ENCODE measurements around the gene CBFB. TPM values are rescaled to one million over a fixed set of nuclear protein-coding genes. Genes with fewer than 3 reads are reported as not detected.

The CBFB gene
- total RNA-seq, 1 experiment from 2014 or later, result 76.3 TPM

- no peaks in the 10 kb centered on the region for H3K27me3 ChIP-seq (ENCODE audit: insufficient read depth, low read length)
- no peaks in the 10 kb centered on the region for H3K79me1 ChIP-seq (ENCODE audit: insufficient read depth, low read depth, low read length, poor library complexity, severe bottlenecking)
- no peaks in the 10 kb centered on the region for H3K4me1 ChIP-seq (ENCODE audit: insufficient read depth, low read length)
- no peak overlapping the region for H2BK120ac ChIP-seq (ENCODE audit: low read depth, low read length, poor library complexity, severe bottlenecking)
- H2BK20ac ChIP-seq (ENCODE audit: low read depth, low read length, poor library complexity, severe bottlenecking), result no peak overlapping the region
- H3K18ac ChIP-seq (ENCODE audit: insufficient read length, low read depth, low read length), result no peak overlapping the region
- TF ChIP-seq, protein P1, sequence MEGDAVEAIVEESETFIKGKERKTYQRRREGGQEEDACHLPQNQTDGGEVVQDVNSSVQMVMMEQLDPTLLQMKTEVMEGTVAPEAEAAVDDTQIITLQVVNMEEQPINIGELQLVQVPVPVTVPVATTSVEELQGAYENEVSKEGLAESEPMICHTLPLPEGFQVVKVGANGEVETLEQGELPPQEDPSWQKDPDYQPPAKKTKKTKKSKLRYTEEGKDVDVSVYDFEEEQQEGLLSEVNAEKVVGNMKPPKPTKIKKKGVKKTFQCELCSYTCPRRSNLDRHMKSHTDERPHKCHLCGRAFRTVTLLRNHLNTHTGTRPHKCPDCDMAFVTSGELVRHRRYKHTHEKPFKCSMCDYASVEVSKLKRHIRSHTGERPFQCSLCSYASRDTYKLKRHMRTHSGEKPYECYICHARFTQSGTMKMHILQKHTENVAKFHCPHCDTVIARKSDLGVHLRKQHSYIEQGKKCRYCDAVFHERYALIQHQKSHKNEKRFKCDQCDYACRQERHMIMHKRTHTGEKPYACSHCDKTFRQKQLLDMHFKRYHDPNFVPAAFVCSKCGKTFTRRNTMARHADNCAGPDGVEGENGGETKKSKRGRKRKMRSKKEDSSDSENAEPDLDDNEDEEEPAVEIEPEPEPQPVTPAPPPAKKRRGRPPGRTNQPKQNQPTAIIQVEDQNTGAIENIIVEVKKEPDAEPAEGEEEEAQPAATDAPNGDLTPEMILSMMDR (conservative IDR thresholded peaks at IDR 0.05), result no peak
- H3K56ac ChIP-seq (ENCODE audit: insufficient read length, low read depth, low read length), result no peak overlapping the region
- no peaks in the 10 kb centered on the region for H4K20me1 ChIP-seq (ENCODE audit: control insufficient read depth, insufficient read depth, insufficient read length)
- H3K4me2 ChIP-seq (ENCODE audit: insufficient read depth, insufficient read length, low read length), result no peak overlapping the region
- H4K5ac ChIP-seq (ENCODE audit: insufficient read length, low read depth, low read length), result no peak overlapping the region
- Mint-ChIP-seq H3K9me3 (no peaks in the 10 kb centered on the region), H3K4me3 (no peak overlapping the region), H3K27me3 (ENCODE audit: low read depth) (peaks cover 9% of the 10 kb centered on the region), H3K36me3 (ENCODE audit: insufficient read depth in 1 of 3, low read depth in 3 of 3) (no peaks in the 10 kb centered on the region), H3K4me1 (no peaks in the 10 kb centered on the region), H3K27ac (no peak overlapping the region)
- H4K8ac ChIP-seq (replicated peaks; ENCODE audit: insufficient read length, low read depth, low read length), result no peak overlapping the region
- WGBS (ENCODE audit: extremely low coverage, insufficient read length, low lambda C conversion rate), result no CpG with 5 or more reads among the region's 9 CpGs
- H3K79me2 ChIP-seq (ENCODE audit: insufficient read depth, low read length), result no peaks in the 10 kb centered on the region
- H4K91ac ChIP-seq (ENCODE audit: insufficient read length, low read depth, low read length), result no peak overlapping the region
- no peak overlapping the region for H3K4ac ChIP-seq (ENCODE audit: low read depth, low read length)
- no peak overlapping the region for H3K14ac ChIP-seq (ENCODE audit: insufficient read depth, low read length)
- no peaks in the 10 kb centered on the region for H3K9me3 ChIP-seq (ENCODE audit: control insufficient read depth, low read depth, low read length)
- DNase-seq, result no peak
- no peak overlapping the region for H3K27ac ChIP-seq (ENCODE audit: insufficient read length, low read depth, low read length)
- H2AK5ac ChIP-seq (ENCODE audit: insufficient read length, low read length), result no peak overlapping the region
- no peak overlapping the region for H2BK12ac ChIP-seq (ENCODE audit: insufficient read length, low read depth, low read length)
- H3T11ph ChIP-seq (ENCODE audit: low read length), result no peak overlapping the region
- H3K23me2 ChIP-seq (ENCODE audit: insufficient read length, low read depth, low read length, poor library complexity, severe bottlenecking), result no peaks in the 10 kb centered on the region
- H2BK15ac ChIP-seq (ENCODE audit: low read depth, low read length), result no peak overlapping the region
- no peak overlapping the region for H3K23ac ChIP-seq (ENCODE audit: insufficient read length, low read depth, low read length)
- no peak overlapping the region for H2AFZ ChIP-seq (ENCODE audit: low read length)
- no peak overlapping the region for H2BK5ac ChIP-seq (ENCODE audit: insufficient read length, low read length)
- H3K9ac ChIP-seq (ENCODE audit: extremely low read depth, insufficient read length, low read length), result no peak overlapping the region
These were observed 45.9 kb upstream of the CBFB start for GRCh38 chr16:66983033-66983432.
